HT1080 (cell line): Measurements from ENCODE around the gene FZR1. TPM values are rescaled to one million over a fixed set of nuclear protein-coding genes. Genes with fewer than 3 reads are reported as not detected.

Experiments used
- DNase-seq: peaks from one replicate; pipeline ENCODE4 v3.0.0-alpha.2; 2015; ENCODE audit warnings: low read depth
- polyA plus RNA-seq, 2 experiments: library from polyadenylated mRNA; depleted of rRNA; stranded (reverse); fragments of >200 nt; gene quantifications; 2 replicates each; pipeline ENCODE4 v1.2.3, GENCODE V29; 2015
- total RNA-seq: library from RNA; depleted of rRNA; stranded (reverse); fragments of >200 nt; shearing (Covaris generic); gene quantifications from 2 replicates; pipeline ENCODE4 v1.2.3, GENCODE V29; 2014; rRNA removed

Gene FZR1
- 60.9 and 73.5 TPM in 2 replicates for total RNA-seq
- 38.3 and 47.1 TPM in 2 replicates for polyA plus RNA-seq (2015; cell fraction: cytosol; rRNA removed)
- polyA plus RNA-seq (2015; cell fraction: nucleus; rRNA removed) = 67.3 and 77.3 TPM in 2 replicates

DNA sequence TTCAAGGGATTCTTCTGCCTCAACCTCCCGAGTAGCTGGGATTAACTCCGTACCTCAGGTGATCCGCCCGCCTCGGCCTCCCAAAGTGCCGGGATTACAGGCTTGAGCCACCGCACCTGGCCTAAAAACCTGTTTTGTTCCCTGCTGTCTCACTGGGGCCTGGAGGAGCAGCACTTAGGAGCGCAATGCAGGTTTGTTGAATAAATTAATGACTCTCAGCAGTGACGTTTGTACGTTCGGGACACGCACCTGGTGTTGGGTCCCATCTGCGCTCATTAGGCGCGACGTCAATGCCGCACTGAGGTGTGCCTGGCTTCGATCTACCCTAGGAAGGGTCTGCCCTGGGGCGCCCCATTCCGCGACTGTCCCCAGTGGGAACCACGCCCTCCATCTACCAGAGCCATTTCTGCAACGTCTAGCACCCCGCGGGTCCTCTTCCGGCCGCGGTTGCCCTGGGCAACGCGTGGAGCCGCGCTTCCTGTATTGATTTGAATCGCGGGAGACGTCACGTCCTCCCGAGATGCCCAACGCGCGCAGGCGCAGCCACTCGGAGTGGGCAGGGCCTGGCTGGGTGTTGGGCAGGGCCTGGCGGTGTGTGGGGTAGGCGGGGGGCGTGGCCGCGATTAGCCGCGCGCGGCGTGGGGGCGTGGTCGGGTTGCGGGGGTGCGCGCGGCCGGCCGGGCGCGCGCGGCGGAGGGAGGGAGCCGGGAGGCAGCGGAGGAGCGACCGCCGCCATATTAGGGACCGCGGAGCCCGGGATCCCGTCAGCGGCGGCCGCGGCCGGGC lies at the start of gene FZR1:
Gene FZR1, plus strand, starts transcription at position 714 of the 786 bp plus-strand sequence. CDS start 16,679 bp downstream, outside the sequence.
- DNase-seq = peak; percentile 97

DNA sequence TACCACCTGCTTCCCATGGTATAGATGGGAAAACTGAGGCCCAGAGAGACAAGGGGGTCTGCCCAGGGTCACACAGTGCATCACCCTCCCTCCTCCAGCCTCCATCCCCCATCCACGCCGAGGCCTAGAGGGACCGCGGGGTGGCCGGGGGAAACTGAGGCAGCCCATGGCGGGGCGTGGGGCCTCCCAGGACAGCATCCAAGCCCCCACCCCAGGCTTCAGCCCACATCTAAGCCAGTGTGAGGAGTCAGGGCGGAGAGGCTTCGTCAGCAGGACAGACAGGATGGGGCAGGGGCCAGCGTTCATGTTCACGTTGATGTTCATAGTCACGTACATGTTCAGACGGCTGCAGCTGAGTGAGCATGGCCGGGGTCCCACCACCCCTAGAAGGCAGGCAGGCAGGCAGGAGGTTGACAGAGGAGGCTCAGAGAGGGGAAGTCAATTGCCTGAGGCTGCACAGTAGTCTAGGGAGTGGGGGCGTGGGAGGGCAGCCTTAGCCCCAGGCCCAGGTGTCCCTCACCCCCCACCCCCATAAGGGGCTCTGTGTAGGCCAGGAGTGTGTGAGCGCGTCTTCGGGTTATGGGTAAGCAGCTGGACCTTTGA lies 49.1 kb upstream of the FZR1 start:
- DNase-seq = no peak

DNA sequence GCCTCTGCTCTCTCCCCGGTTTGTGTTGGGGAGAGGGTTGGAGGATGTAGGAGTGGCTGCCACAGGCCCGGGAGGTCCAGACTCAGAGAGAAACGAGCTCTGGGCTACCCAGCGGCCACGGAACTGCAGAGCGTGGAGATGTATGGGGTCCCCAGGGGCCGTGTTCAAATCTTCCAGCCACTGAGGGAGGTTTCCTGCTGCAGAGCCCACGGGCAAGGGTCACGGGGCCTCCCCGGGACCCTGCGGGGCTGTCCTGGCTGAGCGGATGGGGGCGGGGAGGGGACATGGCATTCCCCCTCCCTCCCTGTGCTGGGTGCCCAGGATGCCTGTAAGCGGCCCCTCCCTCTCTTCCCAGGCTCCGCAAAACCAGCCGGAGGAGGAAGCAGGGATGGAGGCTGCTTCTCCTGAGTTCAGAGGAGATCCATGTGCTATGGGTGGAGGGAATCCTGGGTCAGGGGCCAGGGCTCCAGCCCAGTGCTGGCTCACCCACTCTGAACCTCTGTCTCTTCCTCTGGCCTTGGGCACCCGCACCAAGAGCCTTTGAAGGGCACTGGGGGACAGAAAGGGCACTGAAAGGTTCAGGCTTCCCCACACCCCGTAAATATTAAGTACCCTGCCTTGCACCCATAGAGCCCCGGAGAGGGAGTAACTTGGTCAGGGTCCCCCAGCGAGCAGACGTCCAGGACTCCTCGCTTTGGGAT lies 48.4 kb upstream of the FZR1 start:
- DNase-seq = no peak

DNA sequence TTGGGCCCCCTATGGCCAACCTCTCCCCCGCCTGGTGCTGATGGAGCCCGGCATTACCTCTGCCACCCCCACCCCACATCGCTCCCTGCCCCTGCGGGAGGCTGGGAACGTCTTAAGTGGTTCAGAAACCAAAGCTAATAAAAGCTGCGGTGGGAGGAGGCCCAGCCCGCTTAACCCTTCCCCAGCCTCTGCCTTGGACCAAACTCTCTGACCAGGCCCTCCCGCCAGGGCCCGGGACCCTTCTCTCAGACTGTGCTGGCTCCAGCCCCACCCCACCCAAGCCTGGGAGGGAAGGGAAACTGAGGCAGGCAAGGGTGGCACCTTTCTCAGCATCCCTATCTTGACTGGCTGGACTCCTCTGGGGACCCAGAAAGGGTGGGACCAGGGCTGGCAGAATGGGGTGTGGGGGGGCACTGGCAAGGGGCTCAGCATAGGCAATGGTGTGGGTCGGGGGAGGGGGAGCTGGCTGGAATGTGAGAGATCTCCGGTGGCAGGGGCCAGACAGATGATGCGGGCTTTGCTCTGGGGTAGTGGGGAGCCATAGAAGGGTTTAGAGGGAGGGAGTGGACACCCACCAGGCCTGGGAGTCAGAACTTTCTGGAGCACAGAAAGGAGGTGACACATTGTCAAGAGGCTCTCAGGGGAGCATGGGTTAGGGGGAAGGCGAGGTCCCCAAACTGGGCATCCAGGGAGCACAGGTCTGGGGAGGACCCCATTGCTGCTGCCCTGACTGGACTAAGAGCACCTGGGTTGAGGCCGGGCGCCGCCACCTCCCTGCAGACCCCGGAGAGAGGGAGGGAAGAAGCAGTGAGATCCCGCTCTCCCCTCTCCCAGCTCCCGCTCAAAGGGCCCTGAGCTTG lies 47.7 kb upstream of the FZR1 start:
- DNase-seq = no peak

DNA sequence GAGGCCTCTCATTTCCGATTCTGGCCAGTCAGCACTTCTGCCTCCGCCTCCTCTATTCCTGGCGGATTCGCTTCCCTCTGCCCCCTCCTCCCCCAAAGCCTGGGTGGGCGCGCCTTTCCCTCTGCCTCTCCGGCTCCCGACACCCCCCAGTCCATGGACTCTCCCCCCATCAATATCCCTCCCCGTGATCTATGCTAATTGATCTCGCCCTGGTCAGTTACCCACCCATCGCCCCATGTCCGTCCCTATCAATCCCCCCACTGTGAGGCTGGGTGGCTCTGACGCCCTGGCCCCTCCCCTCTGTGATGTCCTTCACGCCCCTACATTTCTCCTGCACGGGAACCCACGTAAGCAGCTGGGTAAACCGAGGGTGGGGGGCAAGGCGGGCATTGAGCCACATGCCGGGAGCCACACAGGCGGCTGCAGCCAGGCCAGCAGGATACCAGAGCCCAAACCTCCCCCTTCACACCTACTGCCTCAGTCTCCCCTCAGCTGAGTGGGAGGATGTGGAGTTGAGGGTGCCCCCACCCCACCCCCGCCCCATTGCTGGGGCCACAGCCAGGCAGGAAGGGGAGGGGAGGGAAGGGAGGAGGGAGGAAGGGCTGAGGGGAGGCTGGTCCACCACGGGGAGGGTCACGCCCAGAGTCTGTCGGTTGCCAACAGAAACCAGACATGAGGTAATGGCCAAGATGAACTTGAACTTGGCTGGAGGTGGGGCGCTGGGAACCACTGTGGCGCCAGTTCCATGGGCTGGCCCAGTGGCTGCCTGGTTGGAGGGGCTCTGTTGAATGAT lies 46.8 kb upstream of the FZR1 start:
- DNase-seq = peak; percentile 36

DNA sequence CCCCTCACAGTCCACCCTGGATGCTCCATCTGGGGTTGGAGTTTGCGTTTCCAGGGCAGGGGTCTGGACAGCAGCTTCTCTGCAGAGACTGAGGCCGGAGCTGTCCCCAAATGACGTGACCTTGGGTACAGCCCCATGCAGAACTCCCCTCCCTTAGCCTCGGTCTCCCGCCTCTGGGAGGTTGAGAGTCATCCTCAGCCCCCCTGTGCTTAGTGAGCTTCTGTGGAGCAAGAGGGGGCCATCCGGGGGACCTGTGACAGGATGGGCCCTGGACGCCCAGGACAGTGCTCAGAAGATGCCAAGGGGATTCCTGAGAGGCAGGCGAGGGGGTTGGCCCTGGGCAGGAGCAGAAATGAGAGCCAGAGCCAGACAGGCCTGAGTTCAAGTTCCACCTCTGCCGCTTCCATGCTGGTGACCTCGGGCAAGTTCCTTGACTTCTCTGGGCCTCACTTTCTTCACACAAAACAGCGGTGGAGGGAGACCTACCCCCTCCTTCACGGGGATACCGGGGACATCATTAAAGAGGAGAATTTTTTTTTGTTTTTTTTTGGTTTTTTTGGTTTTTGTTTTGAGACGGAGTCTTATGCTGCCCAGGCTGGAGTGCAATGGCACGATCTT lies 46.0 kb upstream of the FZR1 start:
- DNase-seq = no peak

DNA sequence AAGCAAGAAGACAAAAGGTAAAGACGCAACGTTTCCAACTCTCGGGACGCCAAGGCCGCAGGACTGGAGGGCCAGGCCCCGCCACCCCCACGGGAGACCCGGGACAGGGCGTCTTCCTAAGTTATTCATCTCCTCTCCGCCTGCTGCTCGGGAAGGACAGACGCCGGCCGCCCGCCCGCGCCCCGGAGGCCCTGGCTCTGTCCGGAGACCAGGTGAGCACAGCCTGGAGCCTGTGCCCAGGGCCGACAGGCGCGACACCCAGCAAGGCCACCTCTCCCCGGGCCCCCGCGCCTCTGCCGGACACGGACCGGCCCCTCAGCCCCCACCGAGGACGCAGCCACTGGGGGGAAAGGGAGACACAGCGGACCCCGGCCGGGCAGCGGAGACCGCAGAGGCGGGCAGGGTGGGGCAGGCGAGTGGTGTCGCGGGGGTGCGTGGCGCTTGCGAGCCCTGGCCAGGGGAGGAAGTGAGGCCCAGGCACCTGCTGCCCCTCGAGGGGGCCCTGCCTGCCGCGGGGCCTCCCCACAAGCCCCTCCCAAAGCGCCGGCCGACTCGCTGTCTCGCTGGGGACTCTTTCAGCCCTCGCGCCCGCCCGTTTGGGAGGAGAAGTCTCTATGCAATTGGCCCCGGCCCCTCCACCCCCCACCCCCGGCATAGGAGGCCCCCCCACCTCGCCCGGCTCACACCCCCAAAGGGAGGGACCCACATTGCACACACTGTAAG lies 43.0 kb upstream of the FZR1 start:
- DNase-seq = no peak

DNA sequence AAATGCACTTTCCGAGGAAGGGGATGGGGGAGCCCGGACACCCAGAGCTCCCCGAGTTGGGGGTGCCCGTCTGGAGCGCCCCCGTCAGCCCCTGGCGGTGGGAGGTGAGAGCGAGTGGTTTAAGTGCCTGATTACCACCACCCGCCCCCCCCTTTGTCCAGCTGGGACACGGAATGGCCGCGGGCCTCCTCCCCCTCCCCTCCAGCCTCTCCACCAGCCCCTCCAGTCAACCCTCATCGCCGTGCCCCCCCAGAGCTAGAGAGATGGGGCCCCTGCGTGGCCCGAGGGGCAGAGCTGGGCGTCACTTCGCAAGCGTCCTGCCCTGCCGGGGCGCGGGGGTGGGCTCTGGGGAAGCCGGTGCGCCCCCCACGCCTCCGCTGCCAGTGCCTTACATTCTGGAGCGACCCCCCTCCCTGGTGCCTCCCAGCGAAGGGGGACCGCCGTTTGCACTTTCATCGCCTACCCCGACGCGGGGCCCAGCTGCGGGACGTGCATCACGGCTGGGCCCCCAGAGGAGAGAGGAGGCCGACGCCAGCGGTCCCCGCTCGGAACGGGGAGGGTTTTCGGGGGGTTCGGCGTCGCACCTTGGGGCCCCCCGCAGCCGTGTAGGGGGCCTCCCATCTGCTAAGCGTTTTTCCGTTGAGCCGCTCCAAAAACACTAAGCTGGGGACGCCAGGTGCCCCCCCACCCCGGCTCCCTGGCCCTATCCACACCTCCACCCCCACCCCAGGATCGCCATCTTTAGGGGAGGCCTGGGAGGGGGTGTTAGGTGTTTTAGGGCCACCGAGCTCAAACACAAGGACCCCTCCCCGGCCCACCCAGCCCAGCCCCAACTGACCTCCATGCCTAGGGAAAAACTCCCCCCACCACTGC lies 42.2 kb upstream of the FZR1 start:
- DNase-seq = no peak

DNA sequence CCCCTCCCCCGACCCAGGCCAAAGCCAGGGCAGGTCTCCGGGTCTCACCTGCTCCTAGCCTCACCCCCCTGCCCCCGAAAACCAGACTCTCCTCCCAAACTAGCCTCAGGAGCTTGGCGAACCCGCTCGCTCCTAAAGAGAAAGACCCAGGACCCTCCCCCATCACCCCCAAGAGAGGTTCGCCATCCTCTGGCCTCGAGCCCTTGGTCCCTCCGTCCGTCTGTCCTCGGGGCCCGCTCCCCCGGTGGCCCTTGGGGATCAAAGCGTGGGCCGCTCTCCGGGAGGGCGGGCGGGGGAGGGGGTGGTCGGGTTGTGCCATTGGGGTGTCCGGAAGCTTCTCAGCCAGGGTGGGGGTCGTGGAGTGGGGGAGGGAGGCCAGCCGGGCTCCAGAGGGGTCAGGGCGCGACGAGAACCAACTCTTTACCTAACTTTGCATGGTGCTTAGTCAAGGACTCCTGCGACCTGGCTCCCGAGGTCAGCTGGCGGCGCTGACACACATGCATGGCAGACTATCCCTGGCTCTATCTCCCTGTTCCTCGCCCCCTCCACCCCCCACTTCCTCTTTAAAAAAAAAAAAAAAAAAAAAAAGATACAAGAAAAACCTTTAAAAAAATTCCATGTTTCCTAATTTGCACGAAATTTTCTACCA lies 41.4 kb upstream of the FZR1 start:
- no peak for DNase-seq

DNA sequence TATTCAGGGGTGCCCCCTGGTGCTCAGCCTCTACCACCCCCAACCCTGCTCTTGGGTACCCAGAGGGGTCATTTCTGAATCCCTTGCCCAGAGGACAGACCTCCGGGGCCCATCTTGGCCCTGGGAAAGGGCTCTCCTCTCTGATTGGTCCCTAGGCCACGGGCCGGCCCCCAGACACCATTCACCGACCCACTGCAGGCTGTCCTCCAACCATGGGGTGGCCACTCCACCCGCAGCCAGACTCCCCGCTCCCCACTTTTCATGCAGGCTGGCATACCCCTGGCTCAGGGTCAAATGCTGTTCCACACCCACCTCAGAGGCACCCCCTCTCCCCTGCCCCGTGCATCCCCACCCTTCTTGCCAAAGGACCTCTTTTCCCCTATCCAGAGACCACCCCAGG lies 40.6 kb upstream of the FZR1 start:
- DNase-seq = no peak

DNA sequence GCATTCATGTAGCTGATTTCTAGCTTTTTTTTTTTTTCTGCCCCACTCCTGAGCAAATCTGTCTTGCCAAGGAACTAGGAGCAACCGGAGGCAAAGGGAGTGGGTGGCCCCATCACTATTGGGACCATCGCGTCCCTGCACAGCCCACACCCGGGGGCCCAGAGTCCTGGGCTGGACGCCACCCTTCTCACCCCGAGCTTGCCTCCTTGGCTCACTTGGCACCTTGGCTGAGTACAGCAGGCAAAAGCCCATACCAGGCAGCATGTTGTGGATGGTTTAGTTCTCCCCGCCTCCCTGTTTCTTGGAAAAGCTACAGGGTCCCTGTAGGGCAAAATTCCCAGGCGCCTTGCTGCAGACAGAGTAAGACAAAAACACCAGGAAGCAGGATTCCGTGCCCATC lies 39.5 kb upstream of the FZR1 start:
- no peak for DNase-seq

DNA sequence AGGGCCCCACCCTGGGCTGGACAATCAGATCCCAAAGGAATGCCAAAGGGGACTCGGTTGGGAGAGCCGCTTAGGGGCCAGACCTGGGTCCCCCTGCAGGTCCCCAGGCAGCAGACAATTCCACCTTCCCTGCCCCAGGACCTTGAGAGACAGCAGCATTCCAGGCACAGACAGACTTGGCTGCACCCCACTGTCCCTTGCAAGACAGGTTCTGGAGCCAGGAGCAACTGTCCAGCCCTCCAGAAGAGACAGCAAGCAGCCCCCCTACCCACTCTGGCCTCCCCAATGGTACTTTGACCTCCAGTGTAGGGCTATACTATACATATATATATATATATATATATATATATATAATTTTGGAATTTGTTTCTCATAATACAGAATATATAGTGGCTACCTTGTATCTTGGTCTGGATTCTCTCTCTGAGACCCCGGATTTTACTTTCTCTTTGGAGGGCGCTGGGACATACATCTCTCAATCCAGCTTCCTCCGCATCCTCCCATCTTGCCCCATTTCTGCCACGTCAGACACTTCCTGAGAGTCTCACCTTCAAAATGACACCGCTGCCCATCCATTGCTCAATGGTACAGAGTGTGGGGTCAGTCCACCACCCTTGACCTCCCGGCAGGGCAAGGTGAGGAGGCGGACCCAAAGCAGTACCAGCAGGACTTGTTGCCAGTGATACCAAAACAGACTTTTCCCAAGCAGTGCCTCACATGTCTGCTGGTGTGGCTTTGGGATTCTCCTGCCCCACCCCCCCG lies 38.5 kb upstream of the FZR1 start:
- DNase-seq = no peak

DNA sequence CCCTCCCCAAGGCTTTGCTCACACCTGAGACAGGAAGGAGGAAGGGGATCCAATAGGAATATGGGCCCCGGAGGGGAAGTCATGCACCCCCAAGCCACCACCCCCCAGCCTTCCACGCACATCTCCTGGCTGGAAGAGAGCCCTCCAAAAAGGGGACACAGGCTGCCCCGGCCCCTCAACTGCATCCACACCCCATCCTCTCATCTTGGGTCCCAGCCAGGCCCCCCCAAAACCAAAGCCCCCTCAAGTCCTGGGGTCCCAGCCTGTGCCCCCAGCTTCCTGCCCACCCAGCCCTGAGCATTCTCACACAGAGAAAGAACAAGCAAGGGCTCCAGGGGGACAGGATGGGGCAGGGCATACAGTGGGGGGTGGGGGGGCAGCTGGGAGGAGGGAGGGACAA lies 37.9 kb upstream of the FZR1 start:
- no peak for DNase-seq

DNA sequence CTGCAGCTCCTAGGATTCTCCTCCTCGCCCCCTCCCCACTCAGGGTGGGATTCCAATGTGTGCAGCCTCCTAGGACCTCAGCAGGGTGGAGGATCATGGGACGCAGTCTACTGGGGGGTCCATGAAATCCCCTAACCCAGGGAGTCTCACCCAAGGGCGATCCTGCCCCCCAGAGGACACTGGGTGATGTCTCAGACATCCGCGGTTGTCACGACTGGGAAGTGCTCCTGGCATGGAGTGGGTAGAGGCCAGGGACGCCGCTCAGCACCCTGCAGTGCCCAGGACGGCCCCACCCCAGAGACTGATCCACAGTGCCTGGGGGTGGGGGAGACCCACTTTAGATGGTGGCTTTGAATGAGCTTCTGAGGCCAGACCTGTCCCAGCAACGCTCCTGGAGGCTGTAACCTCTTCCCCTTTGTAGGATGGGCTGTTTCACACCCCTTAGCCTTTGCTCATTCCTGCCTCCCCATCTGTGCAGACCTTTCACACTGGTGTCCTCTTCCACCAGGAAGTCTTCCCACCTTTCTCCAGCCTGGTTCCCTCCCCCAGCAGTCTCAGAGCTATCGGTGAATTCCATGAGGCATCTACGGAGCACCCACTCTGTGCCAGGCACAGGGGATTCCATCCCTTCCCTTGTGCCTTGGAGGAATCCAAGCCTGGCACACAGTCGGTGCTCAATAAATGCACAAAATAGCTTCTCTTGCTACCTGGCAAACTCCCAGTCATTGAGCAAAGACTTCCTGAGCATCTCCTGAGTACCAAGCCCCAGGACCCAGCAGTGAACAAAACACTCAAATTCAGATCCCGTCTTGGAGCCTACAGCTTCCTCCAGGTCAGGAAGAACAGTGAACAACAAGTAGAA lies 36.2 kb upstream of the FZR1 start:
- DNase-seq = no peak

DNA sequence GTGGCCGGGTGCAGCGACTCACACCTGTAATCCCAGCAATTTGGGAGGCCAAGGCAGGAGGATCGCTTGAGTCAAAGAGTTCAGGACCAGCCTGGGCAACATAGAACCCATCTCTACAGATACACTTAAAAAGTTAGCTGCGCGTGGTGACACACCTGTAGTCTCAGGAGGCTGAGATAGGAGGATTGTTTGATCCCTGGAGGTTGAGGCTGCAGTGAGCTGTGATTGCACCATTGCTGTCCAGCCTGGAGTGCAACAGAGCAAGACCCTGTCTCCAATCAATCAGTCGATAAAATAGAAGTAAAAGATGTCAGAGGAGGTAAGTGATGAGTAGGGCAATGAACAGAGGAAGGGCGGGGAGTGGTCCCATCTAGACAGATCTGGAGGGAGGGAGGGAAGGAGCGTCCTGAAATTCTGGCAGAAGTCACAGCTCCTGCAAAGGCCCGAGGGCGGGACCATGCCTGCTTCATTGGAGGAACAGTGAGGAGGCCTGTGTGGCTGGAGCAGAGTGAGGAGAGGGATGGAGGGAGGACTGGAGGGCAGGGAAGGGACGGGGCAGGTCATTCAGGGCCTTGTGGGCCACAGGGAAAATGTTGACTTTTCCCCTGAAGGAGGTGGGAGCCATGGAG lies 35.5 kb upstream of the FZR1 start:
- no peak for DNase-seq
